Stimulated activated CD4-positive, alpha-beta T cell treated with anti-CD3 and anti-CD28 coated beads, Interleukin-1b, Interleukin-23, amount 100 ng/mL, for 4 hours (primary cell): Measurements from ENCODE around the gene NAP1L1.

Experiments
- DNase-seq, 2 donors: peaks; one replicate each; pipeline ENCODE4 v3.0.0-alpha.2; 2020; ENCODE audit warnings: low read depth in 2 of 2

Gene NAP1L1

DNA sequence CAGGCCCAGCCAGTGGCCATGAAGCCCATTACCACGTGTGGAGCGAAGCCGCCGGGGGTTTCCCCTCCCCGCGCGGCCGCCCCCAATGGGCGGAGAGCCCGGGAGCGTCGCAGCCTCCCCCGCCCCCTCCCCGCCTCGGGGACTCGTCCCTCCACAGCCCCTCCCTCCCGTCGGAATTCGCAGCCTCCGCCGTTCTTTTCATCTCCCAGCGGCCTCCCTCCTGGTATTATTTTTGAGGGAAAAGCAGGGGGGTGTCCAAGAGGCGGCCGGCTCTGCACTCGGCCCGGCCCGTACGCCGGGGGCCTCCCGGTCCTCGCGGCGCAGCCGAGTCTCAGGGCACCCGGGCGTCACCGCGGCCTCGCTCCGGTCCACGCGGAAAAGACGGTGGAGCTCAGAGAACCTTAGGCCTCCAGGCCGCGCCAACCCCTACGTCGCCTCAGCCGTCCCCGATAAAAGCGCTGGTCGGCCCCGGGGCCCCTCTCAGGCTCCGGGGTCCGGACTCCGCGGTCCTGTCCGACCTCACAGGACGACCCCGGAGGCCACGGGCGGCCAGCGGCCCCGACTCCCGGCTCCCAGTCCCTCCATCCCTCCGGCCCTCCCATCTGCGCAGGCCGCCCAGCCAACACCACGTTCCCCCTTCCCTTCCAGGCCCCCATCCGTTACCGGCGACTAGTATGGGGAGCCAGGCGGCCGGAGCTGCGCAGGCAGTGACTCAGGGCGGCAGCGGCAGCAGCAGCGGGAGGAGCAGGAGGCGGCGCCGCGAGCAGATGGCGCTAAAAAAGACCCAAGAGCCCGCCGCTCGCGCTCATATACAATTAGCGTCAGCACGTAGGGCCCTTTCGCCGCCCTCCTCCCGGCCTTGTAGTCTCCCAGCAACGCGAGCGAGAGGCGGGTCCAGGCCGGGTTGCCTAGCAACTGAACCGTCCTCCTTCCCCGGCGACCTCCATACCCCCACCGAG is at the start of gene NAP1L1:
Gene NAP1L1, minus strand, starts transcription at position 782 of the 959 bp plus-strand sequence. CDS start 10,466 bp downstream, outside the sequence.
- peak; percentile 93 for DNase-seq

DNA sequence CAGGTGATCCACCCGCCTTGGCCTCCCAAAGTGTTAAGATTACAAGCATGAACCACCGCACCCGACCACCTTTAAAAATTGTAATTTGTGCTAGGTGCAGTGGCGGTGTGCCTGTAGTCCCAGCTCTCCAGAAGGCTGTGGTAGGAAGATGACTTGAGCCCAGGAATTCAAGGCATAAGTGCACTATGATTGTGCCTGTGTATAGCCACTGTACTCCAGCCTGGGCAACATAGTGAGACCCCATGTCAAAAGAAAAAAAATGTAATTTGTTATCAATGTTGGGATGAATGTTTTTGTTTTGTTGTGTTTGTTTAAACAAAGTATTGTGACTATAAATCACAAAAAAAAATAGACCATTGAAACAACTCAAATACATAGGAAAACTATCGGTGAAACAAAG is 43.1 kb upstream of the NAP1L1 start:
- DNase-seq = no peak

- no peak for DNase-seq
These were observed 40.0 kb upstream of the NAP1L1 start for GRCh38 chr12:76124456-76124855.

- no peak for DNase-seq
These were observed 39.1 kb upstream of the NAP1L1 start for GRCh38 chr12:76123259-76124212.

GRCh38 chr12:76119887-76120286 is 35.4 kb upstream of the NAP1L1 start:
- DNase-seq = no peak

DNA sequence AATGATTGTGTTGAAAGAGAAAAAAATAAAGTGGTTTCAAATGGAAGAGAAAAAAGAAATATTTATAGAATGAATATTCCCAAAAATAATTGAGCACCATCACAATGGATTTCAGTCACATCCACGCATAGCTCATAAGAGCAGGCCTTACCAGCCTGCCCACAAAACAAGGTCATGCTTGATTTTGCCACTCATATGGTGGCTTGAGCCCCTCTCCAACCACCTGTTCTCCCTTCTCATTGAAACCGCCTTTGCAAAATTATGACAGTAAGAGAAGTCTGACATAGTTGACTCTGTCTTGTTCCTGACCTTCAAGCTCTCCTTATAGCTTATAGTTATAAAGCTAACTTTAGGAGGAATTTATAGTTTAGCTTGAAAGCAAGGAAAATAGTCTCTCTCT is 33.3 kb upstream of the NAP1L1 start:
- no peak for DNase-seq

GRCh38 chr12:76117067-76117691 is 32.7 kb upstream of the NAP1L1 start:
- no peak for DNase-seq

GRCh38 chr12:76113800-76114757 is 29.6 kb upstream of the NAP1L1 start:
- DNase-seq = no peak

DNA sequence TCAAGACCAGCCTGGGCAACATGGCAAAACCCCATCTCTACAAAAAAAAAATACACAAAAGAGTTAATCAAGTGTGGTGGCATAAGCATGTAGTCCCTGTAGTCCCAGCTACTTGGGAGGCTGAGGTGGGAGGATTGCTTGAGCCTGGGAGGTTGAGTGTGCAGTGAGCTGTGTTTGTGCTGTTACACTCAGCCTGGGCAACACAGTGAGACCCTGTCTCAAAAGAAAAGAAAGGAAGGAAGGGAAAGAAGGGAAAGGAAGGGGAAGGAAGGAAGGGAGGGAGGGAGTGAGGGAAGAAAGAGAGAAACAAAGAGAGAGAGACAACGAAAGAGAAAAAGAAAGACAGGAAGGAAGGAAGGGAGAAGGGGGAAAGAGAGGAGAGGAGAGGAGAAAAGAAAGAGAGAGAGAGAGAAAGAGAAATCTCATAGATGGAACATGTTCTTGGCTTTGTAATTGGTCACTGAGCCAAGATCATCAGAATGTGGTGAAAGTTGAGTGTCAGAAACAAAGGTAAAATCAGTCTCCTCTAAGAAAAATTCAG is 26.8 kb upstream of the NAP1L1 start:
- no peak for DNase-seq

DNA sequence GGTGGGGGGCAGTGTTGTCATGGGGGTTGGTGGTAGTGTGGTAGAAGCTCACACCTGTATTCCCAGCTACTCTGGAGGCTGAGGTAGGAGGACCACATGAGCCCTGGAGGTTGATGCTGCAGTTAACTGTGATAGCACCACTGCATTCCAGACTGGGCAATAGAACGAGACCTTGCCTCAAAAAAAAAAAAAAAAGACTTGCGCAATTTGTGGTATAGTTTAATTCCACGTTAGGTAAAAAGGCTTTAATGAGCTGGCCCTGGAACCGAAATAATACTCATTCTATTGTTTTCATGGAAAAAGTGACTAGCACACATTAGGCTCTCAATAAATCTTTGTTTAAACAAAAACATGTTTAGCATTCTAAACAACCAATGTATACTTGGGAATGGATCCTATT is 25.4 kb upstream of the NAP1L1 start:
- no peak for DNase-seq

- DNase-seq = no peak
These were observed 23.9 kb upstream of the NAP1L1 start for GRCh38 chr12:76108356-76108755.

DNA sequence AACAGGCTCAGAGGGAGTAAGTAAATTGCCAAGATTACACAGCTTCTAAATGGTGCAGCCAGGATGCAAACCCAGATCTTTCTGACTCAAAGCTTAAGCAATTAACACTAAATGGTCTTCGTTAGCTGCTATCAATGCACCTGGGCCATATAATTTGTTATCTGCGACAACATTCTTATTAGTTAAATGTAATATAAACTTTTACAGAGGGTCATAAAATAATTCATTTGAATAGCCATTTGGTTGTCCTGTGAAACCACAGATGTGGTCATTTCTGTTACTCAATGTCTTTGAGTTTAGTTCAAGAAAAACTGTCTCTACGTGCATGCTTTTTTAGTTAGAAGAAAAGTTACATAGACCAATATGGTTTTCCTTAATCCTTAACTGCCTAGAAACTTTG is 22.1 kb upstream of the NAP1L1 start:
- DNase-seq = no peak

DNA sequence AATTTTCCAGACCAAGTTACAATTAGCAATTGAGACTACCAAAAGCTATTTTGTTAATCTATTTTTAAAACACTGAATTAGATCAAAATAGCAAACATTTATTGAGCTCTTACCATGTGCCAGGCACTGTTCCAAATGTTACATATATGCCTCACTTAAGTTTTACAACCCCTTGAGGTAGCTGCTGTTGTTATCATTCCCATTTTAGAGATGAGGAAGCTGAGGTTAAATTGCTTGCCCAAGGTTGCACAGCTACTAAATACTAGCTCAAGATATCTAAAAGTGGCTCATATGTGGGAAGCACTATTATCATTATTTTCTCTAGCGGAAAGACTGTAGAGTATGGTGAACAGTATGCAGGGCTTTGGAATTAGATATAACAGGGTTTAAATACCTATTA is 19.5 kb upstream of the NAP1L1 start:
- no peak for DNase-seq

- no peak for DNase-seq
These were observed 17.4 kb upstream of the NAP1L1 start for GRCh38 chr12:76101739-76102385.

DNA sequence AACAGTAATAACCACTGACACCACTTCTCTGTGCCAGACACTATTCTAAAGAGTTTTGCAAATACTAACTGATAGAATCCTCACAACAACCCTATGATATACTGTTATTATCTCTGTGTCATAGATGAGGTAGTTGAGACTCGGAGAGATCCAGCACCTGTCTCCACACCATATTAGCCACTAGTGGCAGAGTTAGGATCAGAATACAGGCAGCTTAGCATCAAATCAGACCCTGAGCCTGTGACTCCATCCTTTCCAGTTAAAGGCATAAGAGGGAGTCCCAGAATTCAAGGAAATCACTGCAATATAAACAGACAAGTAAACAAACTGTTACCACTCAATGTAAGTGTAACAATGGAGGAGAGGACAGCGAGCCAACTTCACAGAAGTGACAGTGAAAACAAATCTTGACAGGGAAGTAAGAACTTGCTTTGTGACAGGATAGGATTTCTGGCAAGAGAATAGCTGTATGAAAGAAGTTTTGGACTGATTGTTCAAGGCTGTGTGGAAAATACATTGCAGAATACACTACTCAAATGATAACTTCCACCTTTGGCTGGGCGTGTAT is 11.7 kb upstream of the NAP1L1 start:
- DNase-seq = no peak

DNA sequence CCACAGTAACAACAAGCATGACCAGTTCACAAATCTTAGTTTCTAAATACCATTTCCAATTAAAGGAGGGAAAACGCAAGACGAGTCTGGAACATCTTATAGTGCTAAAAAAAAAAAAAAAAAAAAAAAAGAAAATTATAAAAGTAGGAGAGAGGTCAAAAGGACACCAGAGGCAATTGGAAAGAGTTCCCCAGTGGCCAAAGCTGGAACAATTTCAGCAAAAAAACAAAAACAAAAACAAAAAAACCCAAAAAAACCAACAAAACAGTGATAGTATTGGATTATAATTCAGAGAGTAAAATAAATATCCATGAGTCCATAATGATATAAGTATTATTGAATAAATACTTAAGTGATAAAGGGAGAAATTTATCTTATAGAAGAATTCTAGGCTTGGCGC is 10.3 kb upstream of the NAP1L1 start:
- DNase-seq = no peak

- no peak for DNase-seq
These were observed 6.8 kb upstream of the NAP1L1 start for GRCh38 chr12:76091246-76091754.

- DNase-seq = peak in 1 of 2 donors; percentile 7
These were observed 1.0 kb upstream of the NAP1L1 start for GRCh38 chr12:76085520-76085868.

- DNase-seq = peak in 1 of 2 donors; percentile 27
These were observed 506 bp upstream of the NAP1L1 start for GRCh38 chr12:76084863-76085519.
